HEK293 (cell line): ENCODE results near the gene STK38.

Source experiments
- CTCF ChIA-PET: fragments of 350-600 bp; formaldehyde crosslinking; extraction: SDS; loops from one replicate; lab custom pipeline; 2021; ENCODE audit warnings: antibody characterized with exemption; lab: Yijun Ruan, JAX
- POLR2A ChIA-PET: fragments of 300-600 bp; formaldehyde crosslinking; extraction: SDS; loops from one replicate; lab custom pipeline; 2020; ENCODE audit warnings: antibody characterized with exemption, inconsistent platforms; lab: Yijun Ruan, JAX
- H3K27ac ChIP-seq: fragments of 200-500 bp; sonication (Bioruptor generic); 2 replicates; pipeline ENCODE4 v1.5.1; 2014; ENCODE audit warnings: low read depth, low read length, control low read depth, inconsistent platforms; ENCODE audit errors: extremely low read depth
- H3K36me3 ChIP-seq, 2 experiments: fragments of 200-500 bp in 1 of 2; sonication (Bioruptor generic) in 1 of 2; 1 replicate in 1 of 2; 2 replicates in 1 of 2; pipeline ENCODE4 v1.5.1; 2014 to 2017; ENCODE audit warnings: inconsistent platforms in 2 of 2, low read length in 2 of 2; ENCODE audit not compliant: control insufficient read depth in 2 of 2, insufficient read depth in 1 of 2
- H3K4me1 ChIP-seq: fragments of 200-500 bp; sonication (Bioruptor generic); 2 replicates; pipeline ENCODE4 v1.5.1; 2014; ENCODE audit warnings: mild to moderate bottlenecking, low read length, inconsistent platforms; ENCODE audit not compliant: control insufficient read depth, insufficient read depth
- H3K4me3 ChIP-seq: 2 replicates; pipeline ENCODE4 v1.5.1; 2011; ENCODE audit warnings: low read depth, mild to moderate bottlenecking, control low read depth, low read length, moderate library complexity
- H3K9me3 ChIP-seq: fragments of 200-500 bp; sonication (Bioruptor generic); 2 replicates; pipeline ENCODE4 v1.5.1; 2014; ENCODE audit warnings: low read depth, low read length, inconsistent platforms; ENCODE audit not compliant: control insufficient read depth, insufficient read depth
- ELK4 ChIP-seq: IDR thresholded peaks from 2 replicates; pipeline ENCODE4 v1.6.1; 2011; ENCODE audit warnings: mild to moderate bottlenecking, low read depth, low read length, borderline replicate concordance
- GLIS1 ChIP-seq: fragments of 450-650 bp; formaldehyde crosslinking; IDR thresholded peaks from 2 replicates; pipeline ENCODE4 v1.5.1; 2016; ENCODE audit warnings: missing biosample characterization, missing genetic modification characterization
- HOXA7 ChIP-seq: sonication (generic); formaldehyde crosslinking; IDR thresholded peaks from 2 replicates; pipeline ENCODE4 v1.8.1; 2022; ENCODE audit warnings: missing genetic modification reagents, borderline replicate concordance
- KLF10 ChIP-seq: fragments of 450-650 bp; IDR thresholded peaks from 2 replicates; pipeline ENCODE4 v1.5.1; 2018; ENCODE audit warnings: missing biosample characterization, mild to moderate bottlenecking, missing genetic modification characterization
- KLF8 ChIP-seq: fragments of 450-650 bp; formaldehyde crosslinking; IDR thresholded peaks from 2 replicates; pipeline ENCODE4 v1.5.1; 2016; ENCODE audit warnings: missing biosample characterization, missing genetic modification characterization
- KLF9 ChIP-seq: fragments of 450-650 bp; formaldehyde crosslinking; IDR thresholded peaks from 2 replicates; pipeline ENCODE4 v1.5.1; 2016; ENCODE audit warnings: missing biosample characterization, missing genetic modification characterization, low read depth
- PATZ1 ChIP-seq: fragments of 450-650 bp; formaldehyde crosslinking; IDR thresholded peaks from 2 replicates; pipeline ENCODE4 v1.5.1; 2016; ENCODE audit warnings: missing biosample characterization, missing genetic modification characterization
- PRDM1 ChIP-seq: fragments of 450-650 bp; formaldehyde crosslinking; IDR thresholded peaks from 2 replicates; pipeline ENCODE4; 2016; ENCODE audit warnings: missing biosample characterization, missing genetic modification characterization
- PRDM10 ChIP-seq: fragments of 450-650 bp; formaldehyde crosslinking; IDR thresholded peaks from 2 replicates; pipeline ENCODE4 v1.5.1; 2016; ENCODE audit warnings: missing biosample characterization, missing genetic modification characterization
- SALL2 ChIP-seq: fragments of 450-650 bp; formaldehyde crosslinking; IDR thresholded peaks from 2 replicates; pipeline ENCODE4 v1.5.0; 2017; ENCODE audit warnings: missing biosample characterization, mild to moderate bottlenecking, missing genetic modification characterization, borderline replicate concordance
- ZBTB48 ChIP-seq: fragments of 450-650 bp; formaldehyde crosslinking; IDR thresholded peaks from 2 replicates; pipeline ENCODE4 v1.5.1; 2016; ENCODE audit warnings: missing biosample characterization, missing genetic modification characterization
- ZBTB6 ChIP-seq: fragments of 450-650 bp; formaldehyde crosslinking; IDR thresholded peaks from 2 replicates; pipeline ENCODE4 v1.5.1; 2017; ENCODE audit warnings: missing biosample characterization, missing genetic modification characterization
- ZFP69B ChIP-seq: fragments of 450-650 bp; formaldehyde crosslinking; IDR thresholded peaks from 2 replicates; pipeline ENCODE4 v1.5.1; 2016; ENCODE audit warnings: missing biosample characterization, missing genetic modification characterization
- ZNF18 ChIP-seq: fragments of 450-650 bp; formaldehyde crosslinking; IDR thresholded peaks from 2 replicates; pipeline ENCODE4 v1.5.1; 2016; ENCODE audit warnings: missing biosample characterization, missing genetic modification characterization
- ZNF48 ChIP-seq: fragments of 450-650 bp; formaldehyde crosslinking; IDR thresholded peaks from 2 replicates; pipeline ENCODE4 v1.5.1; 2016; ENCODE audit warnings: missing biosample characterization, missing genetic modification characterization
- ZNF621 ChIP-seq: fragments of 450-650 bp; formaldehyde crosslinking; IDR thresholded peaks from 2 replicates; pipeline ENCODE4 v1.5.1; 2017; ENCODE audit warnings: missing biosample characterization, missing genetic modification characterization
- ZNF639 ChIP-seq: fragments of 450-650 bp; formaldehyde crosslinking; IDR thresholded peaks from 2 replicates; pipeline ENCODE4 v1.5.1; 2016; ENCODE audit warnings: missing biosample characterization, missing genetic modification characterization
- ZNF692 ChIP-seq: fragments of 450-650 bp; formaldehyde crosslinking; IDR thresholded peaks from 2 replicates; pipeline ENCODE4 v1.5.1; 2016; ENCODE audit warnings: missing biosample characterization, missing genetic modification characterization
- ZNF707 ChIP-seq: fragments of 450-650 bp; formaldehyde crosslinking; IDR thresholded peaks from 2 replicates; pipeline ENCODE4 v1.5.1; 2016; ENCODE audit warnings: missing biosample characterization, missing genetic modification characterization
- ZNF843 ChIP-seq: fragments of 450-650 bp; formaldehyde crosslinking; IDR thresholded peaks from 2 replicates; pipeline ENCODE4 v1.5.1; 2016; ENCODE audit warnings: missing biosample characterization, missing genetic modification characterization

The STK38 gene

GRCh38 chr6:36593569-36594028 lies 46.3 kb upstream of the STK38 start (continued):
- TF ChIP-seq PATZ1 (tag by site-specific recombination) = peak; percentile 58

- POLR2A ChIA-PET = interaction anchor here (0.6 to 1.6 kb wide), 5 partner anchors 10 to 396 kb away, joined by 3 to 12 read pairs (median 6); no protein-coding TSS in a partner anchor
- Histone ChIP-seq H3K4me3 (no peak overlapping the region), H3K27ac (no peak overlapping the region), H3K36me3 (peaks cover 6 to 27% of the 10 kb centered on the region in 2 experiments; a peak in 2 of 3 replicates), H3K9me3 (no peaks in the 10 kb centered on the region), H3K4me1 (no peaks in the 10 kb centered on the region)
- CTCF ChIA-PET = interaction anchor here (0.9 kb wide), 1 partner anchor 167 kb away, joined by 3 read pairs; no protein-coding TSS in a partner anchor
- TF ChIP-seq ZNF639 (tag by site-specific recombination) (no peak), PRDM10 (tag by site-specific recombination) (no peak), ELK4 (no peak), ZNF692 (tag by site-specific recombination) (no peak), SALL2 (tag by site-specific recombination) (no peak), KLF10 (tag by site-specific recombination) (no peak), ZNF18 (tag by site-specific recombination) (no peak), HOXA7 (CRISPR knock-in tag) (no peak), ZNF621 (tag by site-specific recombination) (no peak), ZFP69B (no peak), ZBTB48 (no peak), ZNF843 (tag by site-specific recombination) (no peak), PATZ1 (tag by site-specific recombination) (no peak), ZNF707 (tag by site-specific recombination) (no peak), KLF8 (tag by site-specific recombination) (no peak), ZBTB6 (tag by site-specific recombination) (no peak), ZNF48 (tag by site-specific recombination) (no peak), KLF9 (tag by site-specific recombination) (no peak), GLIS1 (tag by site-specific recombination) (no peak), PRDM1 (tag by site-specific recombination) (no peak)
Measured at GRCh38 chr6:36592221-36592655, 45.0 kb upstream of the STK38 start.
